HepG2 (cell line): Measurements from ENCODE around the gene TMEM143. TPM values are rescaled to one million over a fixed set of nuclear protein-coding genes. Genes with fewer than 3 reads are reported as not detected.

Experiments
- AGO1 ChIP-seq: fragments of 200-400 bp; formaldehyde crosslinking; IDR thresholded peaks from 2 replicates; pipeline ENCODE4 v1.6.1; 2017; ENCODE audit warnings: mild to moderate bottlenecking, low read depth, low read length, moderate library complexity; ENCODE audit not compliant: poor library complexity, severe bottlenecking
- BHLHE40 ChIP-seq: IDR thresholded peaks from 2 replicates; pipeline ENCODE4 v1.6.1; 2011; ENCODE audit warnings: low read length, improper control_type of control experiment
- BRD4 ChIP-seq: sonication (generic); formaldehyde crosslinking; IDR thresholded peaks from 2 replicates; pipeline ENCODE4 v1.4.0; 2020; ENCODE audit warnings: missing genetic modification reagents
- CREM ChIP-seq, 2 experiments: sonication (generic) in 1 of 2; formaldehyde crosslinking in 1 of 2; IDR thresholded peaks; 2 replicates each; pipeline versions ENCODE4 v1.4.0 to v1.6.1; 2016 to 2020; ENCODE audit warnings: antibody characterized with exemption in 1 of 2, mild to moderate bottlenecking in 1 of 2, missing genetic modification reagents in 1 of 2
- GATA4 ChIP-seq: sonication (generic); IDR thresholded peaks from 2 replicates; pipeline ENCODE4 v1.6.1; 2016; ENCODE audit warnings: antibody characterized with exemption, low read depth, borderline replicate concordance
- GFI1 ChIP-seq: sonication (generic); formaldehyde crosslinking; IDR thresholded peaks from 2 replicates; pipeline ENCODE4 v1.5.0; 2020; ENCODE audit warnings: missing genetic modification reagents, mild to moderate bottlenecking, borderline replicate concordance
- HOXA3 ChIP-seq: sonication (generic); formaldehyde crosslinking; IDR thresholded peaks from 2 replicates; pipeline ENCODE4 v1.5.0; 2020; ENCODE audit warnings: missing genetic modification reagents
- MXI1 ChIP-seq: IDR thresholded peaks from 3 replicates; pipeline ENCODE4 v1.6.1; 2012; ENCODE audit warnings: low read depth, low read length, inconsistent platforms, borderline replicate concordance
- RELA ChIP-seq: sonication (generic); formaldehyde crosslinking; IDR thresholded peaks from 2 replicates; pipeline ENCODE4 v1.4.0; 2020; ENCODE audit warnings: missing genetic modification reagents
- SKIL ChIP-seq: sonication (generic); formaldehyde crosslinking; IDR thresholded peaks from 2 replicates; pipeline ENCODE4 v1.8.0; 2022; ENCODE audit warnings: missing genetic modification reagents, mild to moderate bottlenecking, moderate library complexity, borderline replicate concordance
- SMARCC2 ChIP-seq: fragments of 450-650 bp; IDR thresholded peaks from 2 replicates; pipeline ENCODE4 v1.6.1; 2017; ENCODE audit warnings: antibody characterized with exemption, mild to moderate bottlenecking
- SNAPC2 ChIP-seq: sonication (generic); formaldehyde crosslinking; IDR thresholded peaks from 2 replicates; pipeline ENCODE4 v1.8.1; 2022; ENCODE audit warnings: mild to moderate bottlenecking, missing genetic modification reagents
- SPEN ChIP-seq: sonication (generic); formaldehyde crosslinking; IDR thresholded peaks from 2 replicates; pipeline ENCODE4 v1.5.1; 2020; ENCODE audit warnings: low read depth, mild to moderate bottlenecking, missing genetic modification reagents
- STAT6 ChIP-seq: sonication (generic); formaldehyde crosslinking; IDR thresholded peaks from 2 replicates; pipeline ENCODE4 v1.4.0; 2020; ENCODE audit warnings: missing genetic modification reagents, mild to moderate bottlenecking, borderline replicate concordance
- ZBTB14 ChIP-seq: sonication (generic); formaldehyde crosslinking; IDR thresholded peaks from 2 replicates; pipeline ENCODE4 v1.4.0; 2020; ENCODE audit warnings: missing genetic modification reagents
- ZBTB33 ChIP-seq: sonication (generic); formaldehyde crosslinking; IDR thresholded peaks from 2 replicates; pipeline ENCODE4 v1.4.0; 2020; ENCODE audit warnings: missing genetic modification reagents
- ZNF33B ChIP-seq: sonication (generic); formaldehyde crosslinking; IDR thresholded peaks from 2 replicates; pipeline ENCODE4 v1.5.1; 2020; ENCODE audit warnings: mild to moderate bottlenecking, missing genetic modification reagents
- ZNF446 ChIP-seq: sonication (generic); formaldehyde crosslinking; IDR thresholded peaks from 2 replicates; pipeline ENCODE4 v1.5.0; 2020; ENCODE audit warnings: mild to moderate bottlenecking, missing genetic modification reagents
- ZNF577 ChIP-seq: sonication (generic); formaldehyde crosslinking; IDR thresholded peaks from 2 replicates; pipeline ENCODE4 v1.4.0; 2020; ENCODE audit warnings: mild to moderate bottlenecking, low read depth, missing genetic modification reagents, borderline replicate concordance
- ZNF598 ChIP-seq: sonication (generic); formaldehyde crosslinking; IDR thresholded peaks from 2 replicates; pipeline ENCODE4 v1.5.1; 2020; ENCODE audit warnings: mild to moderate bottlenecking, missing genetic modification reagents, borderline replicate concordance
- ZNF891 ChIP-seq: sonication (generic); formaldehyde crosslinking; IDR thresholded peaks from 2 replicates; pipeline ENCODE4 v1.5.0; 2020; ENCODE audit warnings: mild to moderate bottlenecking, missing genetic modification reagents
- ZSCAN30 ChIP-seq: sonication (generic); formaldehyde crosslinking; IDR thresholded peaks from 2 replicates; pipeline ENCODE4 v1.5.0; 2020; ENCODE audit warnings: mild to moderate bottlenecking, missing genetic modification reagents
- polyA plus RNA-seq, 8 experiments: library from polyadenylated mRNA; depleted of rRNA in 3 of 8; stranded (reverse) in 7 of 8; unstranded in 1 of 8; fragments of >200 nt; fragmentation: Illumina TruSeq in 4 of 8; extraction: Trizol in 4 of 8; gene quantifications; 2 replicates each; pipeline versions ENCODE4 v1.2.1 to v1.2.3, GENCODE V29; 2011 to 2016; ENCODE audit warnings: low read depth in 4 of 8, missing spikeins in 1 of 8, mixed read lengths in 1 of 8; ENCODE audit not compliant: insufficient read depth in 1 of 8
- total RNA-seq, 5 experiments: library from RNA; depleted of rRNA; stranded (reverse); fragments of >200 nt; fragmentation: Illumina TruSeq; extraction: Trizol; gene quantifications; 2 replicates each; pipeline ENCODE4 v1.2.3, GENCODE V29; 2016; ENCODE audit warnings: low read depth in 1 of 5

The TMEM143 gene
- total and polyA plus RNA-seq, 2 of the 13 experiments (the other 11 are each of a cell fraction or from before 2014, with no cell fraction given), result 7.7 to 11.3 TPM

GRCh38 chr19:48400018-48400742 lies 36.4 kb upstream of the TMEM143 start (continued):
- TF ChIP-seq STAT6 (CRISPR knock-in tag) (no peak), ZNF577 (CRISPR knock-in tag) (no peak), SNAPC2 (peak; percentile 75; the same call in 1 of the 2 replicates), GATA4 (no peak), SPEN (no peak), ZBTB14 (CRISPR knock-in tag) (0 out of 2 replicates have a peak, but pooled peaks have one; percentile 25), HOXA3 (CRISPR knock-in tag) (peak; percentile 60; the same call in 1 of the 2 replicates), ZSCAN30 (no peak), ZBTB33 (CRISPR knock-in tag) (no peak), SMARCC2 (no peak), GFI1 (no peak), MXI1 (0 out of 3 replicates have a peak, but pooled peaks have one; percentile 34), ZNF33B (CRISPR knock-in tag) (no peak), BRD4 (CRISPR knock-in tag) (no peak), AGO1 (no peak), ZNF598 (peak; percentile 57; the same call in 1 of the 2 replicates), CREM (IDR thresholded peaks at IDR 0.05) (peak; percentile 59), CREM (CRISPR knock-in tag; IDR thresholded peaks at IDR 0.05) (no peak), RELA (CRISPR knock-in tag) (no peak), ZNF891 (no peak), ZNF446 (no peak), BHLHE40 (no peak), SKIL (CRISPR knock-in tag) (no peak)
